ENCODE measurements around the gene NEK9. TPM values are rescaled to one million over a fixed set of nuclear protein-coding genes. Genes with fewer than 3 reads are reported as not detected.

NEK9 gene
- total and polyA plus RNA-seq, 9 of the 15 experiments (the other 6 are each of a cell fraction or from before 2014, with no cell fraction given): 2.8 to 39.6 (median 19.8) TPM

GRCh38 chr14:75126679-75127473 is at the start of gene NEK9 (continued):
- no peak for TF ChIP-seq ZMIZ1 (IDR thresholded peaks at IDR 0.05; ENCODE audit: low read depth in 2 of 2, low read length in 2 of 2)
- TF ChIP-seq RB1 (IDR thresholded peaks at IDR 0.05; ENCODE audit: low read depth): peak; percentile 45; the same call in 1 of the 2 replicates
- TF ChIP-seq POLR2A (conservative IDR thresholded peaks at IDR 0.05): peak; percentile 91
- peak; percentile 64 for TF ChIP-seq SIN3B (IDR thresholded peaks at IDR 0.05; ENCODE audit: low read depth)
- TF ChIP-seq PTTG1 (tag; IDR thresholded peaks at IDR 0.05; ENCODE audit: low read depth): no peak
- TF ChIP-seq PHF21A (IDR thresholded peaks at IDR 0.05; ENCODE audit: borderline replicate concordance, low read depth): no peak
- TF ChIP-seq NFIC (IDR thresholded peaks at IDR 0.05): peak; percentile 40; the same call in 1 of the 2 replicates
- no peak for TF ChIP-seq HOXB6 (CRISPR knock-in tag; IDR thresholded peaks at IDR 0.05; ENCODE audit: borderline replicate concordance)
- TF ChIP-seq SRF (CRISPR knock-in tag; IDR thresholded peaks at IDR 0.05): no peak
- TF ChIP-seq ELF4 (CRISPR knock-in tag; IDR thresholded peaks at IDR 0.05): no peak
- no peak for TF ChIP-seq ZNF146 (CRISPR knock-in tag; IDR thresholded peaks at IDR 0.05; ENCODE audit: unreplicated experiment)
- TF ChIP-seq MAFK (IDR thresholded peaks at IDR 0.05; ENCODE audit: low read length): no peak
- TF ChIP-seq PHF20 (IDR thresholded peaks at IDR 0.05; ENCODE audit: partially characterized antibody): peak; percentile 92
- peak in 1 of 2 experiments; percentile 32; a peak in 1 of 3 replicates for TF ChIP-seq CBX3 (IDR thresholded peaks at IDR 0.05; ENCODE audit: borderline replicate concordance in 1 of 2, low read length in 2 of 2)
- TF ChIP-seq, protein P1, sequence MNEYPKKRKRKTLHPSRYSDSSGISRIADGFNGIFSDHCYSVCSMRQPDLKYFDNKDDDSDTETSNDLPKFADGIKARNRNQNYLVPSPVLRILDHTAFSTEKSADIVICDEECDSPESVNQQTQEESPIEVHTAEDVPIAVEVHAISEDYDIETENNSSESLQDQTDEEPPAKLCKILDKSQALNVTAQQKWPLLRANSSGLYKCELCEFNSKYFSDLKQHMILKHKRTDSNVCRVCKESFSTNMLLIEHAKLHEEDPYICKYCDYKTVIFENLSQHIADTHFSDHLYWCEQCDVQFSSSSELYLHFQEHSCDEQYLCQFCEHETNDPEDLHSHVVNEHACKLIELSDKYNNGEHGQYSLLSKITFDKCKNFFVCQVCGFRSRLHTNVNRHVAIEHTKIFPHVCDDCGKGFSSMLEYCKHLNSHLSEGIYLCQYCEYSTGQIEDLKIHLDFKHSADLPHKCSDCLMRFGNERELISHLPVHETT (CRISPR knock-in tag; conservative IDR thresholded peaks at IDR 0.05 in 1 of 2, IDR thresholded peaks at IDR 0.05 in 1 of 2): peak in 1 of 2 experiments; percentile 34; a peak in 1 of 4 replicates
- no peak for TF ChIP-seq NCOA4 (IDR thresholded peaks at IDR 0.05; ENCODE audit: partially characterized antibody)
- TF ChIP-seq HNRNPH1 (optimal IDR thresholded peaks at IDR 0.05; ENCODE audit: low read depth, low read length): no peak
- no peak for TF ChIP-seq BRCA1 (IDR thresholded peaks at IDR 0.05)
- TF ChIP-seq BRCA1 (CRISPR knock-in tag; IDR thresholded peaks at IDR 0.05): no peak
- TF ChIP-seq GATAD2B (IDR thresholded peaks at IDR 0.05; ENCODE audit: borderline replicate concordance): no peak
- TF ChIP-seq ZKSCAN8 (CRISPR knock-in tag; IDR thresholded peaks at IDR 0.05): no peak
- TF ChIP-seq NUFIP1 (IDR thresholded peaks at IDR 0.05; ENCODE audit: partially characterized antibody): no peak
- TF ChIP-seq RHOXF2B (CRISPR knock-in tag; conservative IDR thresholded peaks at IDR 0.05): no peak
- TF ChIP-seq RBFOX2 (IDR thresholded peaks at IDR 0.05; ENCODE audit: low read depth, low read length): peak; percentile 99
